Activated CD4-positive, CD25-positive, alpha-beta regulatory T cell treated with anti-CD3 and anti-CD28 coated beads, Interleukin-2, amount 50 U/mL, for 24 hours (primary cell): ENCODE results near the gene EHBP1.
"Not testable (repeated sequence)": the region's sequence is repeated elsewhere in the genome, so short reads cannot be mapped to it uniquely, and the experiment has no call there.

Experiments used
- ATAC-seq, 2 donors: fragments of 150-1000 bp; cut with Tn5 transposase; one replicate each; pipeline ENCODE4 v1.10.0; 2021; ENCODE audit warnings: mild to moderate bottlenecking in 1 of 2, moderate library complexity in 1 of 2

The EHBP1 gene

GRCh38 chr2:62736899-62737559, 31.5 kb downstream of the EHBP1 start:
- ATAC-seq = no peak

GRCh38 chr2:62738981-62739936, 33.7 kb downstream of the EHBP1 start:
- ATAC-seq = no peak

- ATAC-seq = no peak
Measured at GRCh38 chr2:62740221-62740620, 34.7 kb downstream of the EHBP1 start.

GRCh38 chr2:62741127-62741526, 35.6 kb downstream of the EHBP1 start:
- no peak for ATAC-seq

GRCh38 chr2:62741954-62742722, 36.6 kb downstream of the EHBP1 start:
- ATAC-seq = no peak

GRCh38 chr2:62743506-62743905, 38.0 kb downstream of the EHBP1 start:
- no peak for ATAC-seq

- ATAC-seq = no peak
Measured at GRCh38 chr2:62744603-62745002, 39.1 kb downstream of the EHBP1 start.

- ATAC-seq = no peak
Measured at GRCh38 chr2:62745891-62746481, 40.5 kb downstream of the EHBP1 start.

- ATAC-seq = no peak
Measured at GRCh38 chr2:62747169-62747568, 41.7 kb downstream of the EHBP1 start.

- ATAC-seq = no peak
Measured at GRCh38 chr2:62747876-62748275, 42.4 kb downstream of the EHBP1 start.

- ATAC-seq = not testable (repeated sequence)
Measured at GRCh38 chr2:62749111-62749510, 43.6 kb downstream of the EHBP1 start.

- ATAC-seq = no peak
Measured at GRCh38 chr2:62757029-62757428, 51.5 kb downstream of the EHBP1 start.

- no peak for ATAC-seq
Measured at GRCh38 chr2:62760026-62760425, 54.5 kb downstream of the EHBP1 start.

GRCh38 chr2:62760555-62760954, 55.0 kb downstream of the EHBP1 start:
- ATAC-seq = no peak

GRCh38 chr2:62765619-62766376, 60.3 kb downstream of the EHBP1 start:
- no peak for ATAC-seq

GRCh38 chr2:62768615-62769014, 63.1 kb downstream of the EHBP1 start:
- ATAC-seq = no peak

- ATAC-seq = no peak
Measured at GRCh38 chr2:62770629-62771028, 65.1 kb downstream of the EHBP1 start.

- no peak for ATAC-seq
Measured at GRCh38 chr2:62774555-62775366, 69.2 kb downstream of the EHBP1 start.

GRCh38 chr2:62775367-62775668, 69.8 kb downstream of the EHBP1 start:
- no peak for ATAC-seq

GRCh38 chr2:62783679-62784078, 78.2 kb downstream of the EHBP1 start:
- no peak for ATAC-seq

- ATAC-seq = no peak
Measured at GRCh38 chr2:62784341-62784740, 78.8 kb downstream of the EHBP1 start.
